ENCODE data around the gene SPOCK1. TPM values are rescaled to one million over a fixed set of nuclear protein-coding genes. Genes with fewer than 3 reads are reported as not detected.

SPOCK1 gene
- total RNA-seq, 1 experiment from 2014 or later: 9.8 TPM

GRCh38 chr5:137269274-137269673 is 229.9 kb downstream of the SPOCK1 start:
- Histone ChIP-seq H3K9me3 (ENCODE audit: low read length) (no peaks in the 10 kb centered on the region), H3K79me2 (ENCODE audit: low read length) (no peaks in the 10 kb centered on the region), H3K36me3 (ENCODE audit: low read depth, low read length) (no peaks in the 10 kb centered on the region), H3K27me3 (ENCODE audit: low read length) (no peaks in the 10 kb centered on the region), H3K9me2 (replicated peaks; ENCODE audit: low read length) (no peaks in the 10 kb centered on the region), H3K4me2 (ENCODE audit: low read length) (no peak overlapping the region), H4K20me1 (ENCODE audit: low read length) (no peaks in the 10 kb centered on the region), H3K4me3 (ENCODE audit: low read length) (no peak overlapping the region), H3K4me1 (ENCODE audit: insufficient read depth, low read length) (peaks cover 18% of the 10 kb centered on the region), H3F3A (ENCODE audit: low read length, unreplicated experiment) (peaks cover 3% of the 10 kb centered on the region), H3K9ac (ENCODE audit: low read length) (no peak overlapping the region), H2AFZ (ENCODE audit: low read length) (no peak overlapping the region), H3K27ac (ENCODE audit: low read length) (no peak overlapping the region)
- no TSS peak for BruUV-seq (replicated peaks)
- DNase-seq (no peak), ATAC-seq (no peak)
- CTCF ChIA-PET: no interaction called here
- TF ChIP-seq CTCF (conservative IDR thresholded peaks at IDR 0.05; ENCODE audit: low read depth, low read length) (no peak), EZH2phosphoT487 (IDR thresholded peaks at IDR 0.05; ENCODE audit: borderline replicate concordance, low read length) (no peak), EZH2 (IDR thresholded peaks at IDR 0.05; ENCODE audit: low read length, unreplicated experiment) (no peak)
- POLR2A ChIA-PET (ENCODE audit: unreplicated experiment): no interaction called here
- intact Hi-C loops (cut with micrococcal nuclease): no loop called here

- Histone ChIP-seq H3K9me3 (ENCODE audit: low read length) (no peaks in the 10 kb centered on the region), H3K36me3 (ENCODE audit: low read depth, low read length) (no peaks in the 10 kb centered on the region), H2AFZ (ENCODE audit: low read length) (no peak overlapping the region), H3K4me1 (ENCODE audit: insufficient read depth, low read length) (peaks cover 18% of the 10 kb centered on the region), H3F3A (ENCODE audit: low read length, unreplicated experiment) (peaks cover 3% of the 10 kb centered on the region), H3K27ac (ENCODE audit: low read length) (no peak overlapping the region), H3K79me2 (ENCODE audit: low read length) (no peaks in the 10 kb centered on the region), H4K20me1 (ENCODE audit: low read length) (no peaks in the 10 kb centered on the region), H3K27me3 (ENCODE audit: low read length) (no peaks in the 10 kb centered on the region), H3K9me2 (replicated peaks; ENCODE audit: low read length) (no peaks in the 10 kb centered on the region), H3K4me3 (ENCODE audit: low read length) (no peak overlapping the region), H3K9ac (ENCODE audit: low read length) (no peak overlapping the region), H3K4me2 (ENCODE audit: low read length) (no peak overlapping the region)
- BruUV-seq (replicated peaks): no TSS peak
- ChIA-PET CTCF (no interaction called here), POLR2A (ENCODE audit: unreplicated experiment) (no interaction called here)
- DNase-seq: no peak
- intact Hi-C loops (cut with micrococcal nuclease): no loop called here
- ATAC-seq: no peak
- TF ChIP-seq EZH2 (IDR thresholded peaks at IDR 0.05; ENCODE audit: low read length, unreplicated experiment) (no peak), EZH2phosphoT487 (IDR thresholded peaks at IDR 0.05; ENCODE audit: borderline replicate concordance, low read length) (no peak), CTCF (conservative IDR thresholded peaks at IDR 0.05; ENCODE audit: low read depth, low read length) (no peak)
Observed at GRCh38 chr5:137268646-137269045, 230.5 kb downstream of the SPOCK1 start.

- Histone ChIP-seq H3K27me3 (ENCODE audit: low read length) (no peaks in the 10 kb centered on the region), H3K9me3 (ENCODE audit: low read length) (no peaks in the 10 kb centered on the region), H3K9me2 (replicated peaks; ENCODE audit: low read length) (no peaks in the 10 kb centered on the region), H3F3A (ENCODE audit: low read length, unreplicated experiment) (peaks cover 3% of the 10 kb centered on the region), H3K4me3 (ENCODE audit: low read length) (no peak overlapping the region), H3K4me1 (ENCODE audit: insufficient read depth, low read length) (0 out of 2 replicates have a peak, but pooled peaks cover 9% of the 10 kb centered on the region), H3K9ac (ENCODE audit: low read length) (no peak overlapping the region), H3K79me2 (ENCODE audit: low read length) (no peaks in the 10 kb centered on the region), H3K27ac (ENCODE audit: low read length) (no peak overlapping the region), H3K4me2 (ENCODE audit: low read length) (no peak overlapping the region), H3K36me3 (ENCODE audit: low read depth, low read length) (no peaks in the 10 kb centered on the region), H2AFZ (ENCODE audit: low read length) (no peak overlapping the region), H4K20me1 (ENCODE audit: low read length) (no peaks in the 10 kb centered on the region)
- BruUV-seq (replicated peaks): no TSS peak
- CTCF ChIA-PET: no interaction called here
- DNase-seq: no peak
- TF ChIP-seq EZH2 (IDR thresholded peaks at IDR 0.05; ENCODE audit: low read length, unreplicated experiment) (no peak), CTCF (conservative IDR thresholded peaks at IDR 0.05; ENCODE audit: low read depth, low read length) (no peak), EZH2phosphoT487 (IDR thresholded peaks at IDR 0.05; ENCODE audit: borderline replicate concordance, low read length) (no peak)
- no peak for ATAC-seq
- intact Hi-C loops (cut with micrococcal nuclease): no loop called here
- POLR2A ChIA-PET (ENCODE audit: unreplicated experiment): interaction anchor here (0.5 kb wide), 1 partner anchor 44 kb away, joined by 3 read pairs; no protein-coding TSS in a partner anchor
Observed at GRCh38 chr5:137266186-137266585, 232.9 kb downstream of the SPOCK1 start.
